HG03066 (cell line): Measurements from ENCODE around the gene LPAR5.
"Not testable (repeated sequence)": the region's sequence is repeated elsewhere in the genome, so short reads cannot be mapped to it uniquely, and the experiment has no call there.

ENCODE experiments used
- ATAC-seq: cut with Tn5 transposase; IDR thresholded peaks from one replicate; pipeline ENCODE4 v1.9.1; 2021; ENCODE audit warnings: low read depth; ENCODE audit not compliant: unreplicated experiment

Gene LPAR5

GRCh38 chr12:6608592-6609281, 27.0 kb downstream of the LPAR5 start:
- ATAC-seq, result no peak

- no peak for ATAC-seq
Measured at GRCh38 chr12:6607751-6608591, 27.8 kb downstream of the LPAR5 start.

GRCh38 chr12:6606331-6607131, 29.2 kb downstream of the LPAR5 start:
- no peak for ATAC-seq

- ATAC-seq, result no peak
Measured at GRCh38 chr12:6605421-6606330, 30.1 kb downstream of the LPAR5 start.

GRCh38 chr12:6604259-6605029, 31.3 kb downstream of the LPAR5 start:
- ATAC-seq, result no peak

GRCh38 chr12:6603095-6603567, 32.6 kb downstream of the LPAR5 start:
- ATAC-seq, result no peak

GRCh38 chr12:6602526-6602925, 33.2 kb downstream of the LPAR5 start:
- ATAC-seq, result no peak

- ATAC-seq, result not testable (repeated sequence)
Measured at GRCh38 chr12:6595673-6596072, 40.1 kb downstream of the LPAR5 start.

GRCh38 chr12:6592087-6592486, 43.7 kb downstream of the LPAR5 start:
- ATAC-seq, result no peak

- not testable (repeated sequence) for ATAC-seq
Measured at GRCh38 chr12:6586569-6586968, 49.2 kb downstream of the LPAR5 start.

- no peak for ATAC-seq
Measured at GRCh38 chr12:6584293-6584692, 51.5 kb downstream of the LPAR5 start.

GRCh38 chr12:6582959-6583358, 52.8 kb downstream of the LPAR5 start:
- no peak for ATAC-seq

- ATAC-seq, result no peak
Measured at GRCh38 chr12:6582196-6582595, 53.6 kb downstream of the LPAR5 start.

- no peak for ATAC-seq
Measured at GRCh38 chr12:6575648-6576047, 60.1 kb downstream of the LPAR5 start.

- no peak for ATAC-seq
Measured at GRCh38 chr12:6574576-6575295, 61.0 kb downstream of the LPAR5 start.

- no peak for ATAC-seq
Measured at GRCh38 chr12:6573001-6573400, 62.8 kb downstream of the LPAR5 start.

GRCh38 chr12:6570264-6570887, 65.4 kb downstream of the LPAR5 start:
- ATAC-seq, result no peak

- no peak for ATAC-seq
Measured at GRCh38 chr12:6569786-6570185, 66.0 kb downstream of the LPAR5 start.
